Measurements from ENCODE around the gene ZFYVE19.

ZFYVE19 gene

DNA sequence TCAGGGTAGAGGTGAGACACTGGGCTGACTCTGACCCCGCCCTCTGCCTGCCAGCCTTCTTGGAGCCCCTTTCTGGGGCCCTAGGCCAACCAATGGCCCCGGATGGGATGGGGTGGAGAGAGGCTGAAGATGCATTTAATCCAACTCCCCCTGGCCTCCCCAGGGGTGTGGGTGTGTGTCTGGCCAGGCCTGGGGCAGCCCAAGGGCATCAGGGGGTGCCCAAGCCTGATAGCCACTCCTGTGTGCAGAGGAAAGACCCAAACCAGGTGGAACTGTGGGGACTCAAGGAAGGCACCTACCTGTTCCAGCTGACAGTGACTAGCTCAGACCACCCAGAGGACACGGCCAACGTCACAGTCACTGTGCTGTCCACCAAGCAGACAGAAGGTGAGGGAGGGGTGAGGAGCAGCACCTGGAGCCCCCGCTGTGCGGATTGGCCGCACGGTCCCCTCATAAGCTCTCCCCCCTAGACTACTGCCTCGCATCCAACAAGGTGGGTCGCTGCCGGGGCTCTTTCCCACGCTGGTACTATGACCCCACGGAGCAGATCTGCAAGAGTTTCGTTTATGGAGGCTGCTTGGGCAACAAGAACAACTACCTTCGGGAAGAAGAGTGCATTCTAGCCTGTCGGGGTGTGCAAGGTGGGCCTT lies 46.5 kb downstream of the ZFYVE19 start:
- DNase-seq: no peak
- no peaks in the 10 kb centered on the region for H3K4me1 ChIP-seq
- no peak overlapping the region for H3K4me3 ChIP-seq (ENCODE audit: low read depth, low read length)
- H3K36me3 ChIP-seq: no peaks in the 10 kb centered on the region
- TF ChIP-seq, protein P1, sequence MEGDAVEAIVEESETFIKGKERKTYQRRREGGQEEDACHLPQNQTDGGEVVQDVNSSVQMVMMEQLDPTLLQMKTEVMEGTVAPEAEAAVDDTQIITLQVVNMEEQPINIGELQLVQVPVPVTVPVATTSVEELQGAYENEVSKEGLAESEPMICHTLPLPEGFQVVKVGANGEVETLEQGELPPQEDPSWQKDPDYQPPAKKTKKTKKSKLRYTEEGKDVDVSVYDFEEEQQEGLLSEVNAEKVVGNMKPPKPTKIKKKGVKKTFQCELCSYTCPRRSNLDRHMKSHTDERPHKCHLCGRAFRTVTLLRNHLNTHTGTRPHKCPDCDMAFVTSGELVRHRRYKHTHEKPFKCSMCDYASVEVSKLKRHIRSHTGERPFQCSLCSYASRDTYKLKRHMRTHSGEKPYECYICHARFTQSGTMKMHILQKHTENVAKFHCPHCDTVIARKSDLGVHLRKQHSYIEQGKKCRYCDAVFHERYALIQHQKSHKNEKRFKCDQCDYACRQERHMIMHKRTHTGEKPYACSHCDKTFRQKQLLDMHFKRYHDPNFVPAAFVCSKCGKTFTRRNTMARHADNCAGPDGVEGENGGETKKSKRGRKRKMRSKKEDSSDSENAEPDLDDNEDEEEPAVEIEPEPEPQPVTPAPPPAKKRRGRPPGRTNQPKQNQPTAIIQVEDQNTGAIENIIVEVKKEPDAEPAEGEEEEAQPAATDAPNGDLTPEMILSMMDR (IDR thresholded peaks at IDR 0.05; ENCODE audit: low read depth, low read length): no peak
- H3K27me3 ChIP-seq: no peaks in the 10 kb centered on the region
- no peaks in the 10 kb centered on the region for H3K9me3 ChIP-seq

DNA sequence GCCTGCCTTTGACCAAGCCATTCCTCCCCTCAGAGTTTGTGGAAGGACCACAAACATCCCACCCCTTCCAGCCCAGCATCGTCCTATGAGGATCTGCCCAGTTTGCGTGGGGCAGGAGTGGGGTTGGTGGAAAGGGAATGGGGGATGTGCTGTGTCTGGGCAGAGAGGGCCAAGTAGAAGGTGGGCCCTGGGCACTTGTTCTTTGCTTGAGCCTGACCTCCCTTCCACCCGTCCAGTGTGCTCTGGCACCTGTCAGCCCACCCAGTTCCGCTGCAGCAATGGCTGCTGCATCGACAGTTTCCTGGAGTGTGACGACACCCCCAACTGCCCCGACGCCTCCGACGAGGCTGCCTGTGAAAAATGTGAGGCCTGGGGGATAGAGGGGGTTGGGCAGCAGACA lies 47.3 kb downstream of the ZFYVE19 start:
- Histone ChIP-seq H3K36me3 (no peaks in the 10 kb centered on the region), H3K4me1 (no peaks in the 10 kb centered on the region), H3K9me3 (no peaks in the 10 kb centered on the region), H3K4me3 (ENCODE audit: low read depth, low read length) (no peak overlapping the region), H3K27me3 (no peaks in the 10 kb centered on the region)
- TF ChIP-seq, protein P1 (IDR thresholded peaks at IDR 0.05; ENCODE audit: low read depth, low read length): no peak
- DNase-seq: no peak

DNA sequence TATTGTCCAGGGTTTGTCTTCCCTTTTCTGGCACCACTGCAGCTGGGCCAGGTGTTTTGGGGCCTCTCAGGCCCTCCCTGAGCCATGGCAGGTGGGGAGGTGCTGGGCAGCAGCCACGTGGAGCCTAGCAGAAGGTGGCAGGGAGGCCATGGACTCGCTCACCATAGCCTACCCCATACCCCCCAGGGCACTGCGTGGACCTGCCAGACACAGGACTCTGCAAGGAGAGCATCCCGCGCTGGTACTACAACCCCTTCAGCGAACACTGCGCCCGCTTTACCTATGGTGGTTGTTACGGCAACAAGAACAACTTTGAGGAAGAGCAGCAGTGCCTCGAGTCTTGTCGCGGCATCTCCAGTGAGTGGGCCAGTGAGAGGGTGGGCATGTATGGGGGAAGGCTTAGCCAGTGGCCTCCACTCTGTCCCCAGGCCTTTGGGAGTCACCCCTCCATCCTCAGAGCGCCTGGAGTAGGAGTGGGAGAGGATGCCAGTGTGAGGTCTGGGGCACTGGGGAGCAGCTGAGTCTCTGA lies 48.9 kb downstream of the ZFYVE19 start:
- TF ChIP-seq, protein P1 (IDR thresholded peaks at IDR 0.05; ENCODE audit: low read depth, low read length): no peak
- H3K9me3 ChIP-seq: no peaks in the 10 kb centered on the region
- no peak overlapping the region for H3K4me3 ChIP-seq (ENCODE audit: low read depth, low read length)
- H3K4me1 ChIP-seq: no peaks in the 10 kb centered on the region
- no peak for DNase-seq
- no peaks in the 10 kb centered on the region for H3K27me3 ChIP-seq
- H3K36me3 ChIP-seq: no peaks in the 10 kb centered on the region

DNA sequence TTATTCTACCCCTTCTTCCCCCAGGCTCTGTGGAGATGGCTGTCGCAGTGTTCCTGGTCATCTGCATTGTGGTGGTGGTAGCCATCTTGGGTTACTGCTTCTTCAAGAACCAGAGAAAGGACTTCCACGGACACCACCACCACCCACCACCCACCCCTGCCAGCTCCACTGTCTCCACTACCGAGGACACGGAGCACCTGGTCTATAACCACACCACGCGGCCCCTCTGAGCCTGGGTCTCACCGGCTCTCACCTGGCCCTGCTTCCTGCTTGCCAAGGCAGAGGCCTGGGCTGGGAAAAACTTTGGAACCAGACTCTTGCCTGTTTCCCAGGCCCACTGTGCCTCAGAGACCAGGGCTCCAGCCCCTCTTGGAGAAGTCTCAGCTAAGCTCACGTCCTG lies 49.9 kb downstream of the ZFYVE19 start:
- H3K9me3 ChIP-seq: no peaks in the 10 kb centered on the region
- no peaks in the 10 kb centered on the region for H3K4me1 ChIP-seq
- DNase-seq: no peak
- H3K36me3 ChIP-seq: no peaks in the 10 kb centered on the region
- H3K27me3 ChIP-seq: no peaks in the 10 kb centered on the region
- H3K4me3 ChIP-seq (ENCODE audit: low read depth, low read length): no peak overlapping the region
- TF ChIP-seq, protein P1 (IDR thresholded peaks at IDR 0.05; ENCODE audit: low read depth, low read length): no peak

DNA sequence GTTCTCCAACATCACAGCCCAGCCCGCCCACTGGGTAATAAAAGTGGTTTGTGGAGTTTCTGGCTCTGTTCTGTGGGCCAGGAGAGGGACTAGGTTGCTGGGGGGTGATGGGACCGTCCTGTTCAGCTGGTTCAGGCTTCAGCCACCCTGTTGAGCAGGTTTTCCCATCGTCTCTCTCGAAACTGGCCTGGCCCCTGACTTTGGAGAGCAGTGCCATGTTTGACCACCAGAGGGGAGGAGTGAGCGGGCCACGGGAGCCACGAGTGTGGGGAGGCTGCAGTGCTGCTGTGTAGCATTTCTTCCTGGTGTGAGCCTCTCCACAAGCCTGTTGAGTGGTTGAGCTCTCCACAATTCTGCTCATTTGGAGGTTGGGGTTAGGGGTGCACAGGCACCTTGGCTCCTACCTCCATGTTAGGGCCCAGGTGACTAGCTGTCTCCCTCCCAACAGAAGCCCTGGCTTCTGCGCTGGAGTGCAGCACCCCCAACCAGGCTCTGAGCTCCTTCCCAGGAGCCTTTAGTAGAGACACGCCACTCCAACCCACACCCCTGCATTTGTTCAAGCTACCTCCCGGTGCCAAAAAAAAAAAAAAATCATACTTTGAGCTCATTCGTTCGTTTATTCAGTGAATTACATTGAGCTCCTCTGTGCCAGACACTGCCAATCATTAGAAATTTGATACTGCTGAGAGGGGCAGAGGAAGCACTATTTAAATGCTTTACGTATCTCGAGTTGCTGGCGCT lies 50.9 kb downstream of the ZFYVE19 start:
- H3K9me3 ChIP-seq: no peaks in the 10 kb centered on the region
- H3K4me3 ChIP-seq (ENCODE audit: low read depth, low read length): no peak overlapping the region
- H3K36me3 ChIP-seq: no peaks in the 10 kb centered on the region
- TF ChIP-seq, protein P1 (IDR thresholded peaks at IDR 0.05; ENCODE audit: low read depth, low read length): peak; percentile 99
- DNase-seq: peak; percentile 85
- H3K4me1 ChIP-seq: no peaks in the 10 kb centered on the region
- no peaks in the 10 kb centered on the region for H3K27me3 ChIP-seq

DNA sequence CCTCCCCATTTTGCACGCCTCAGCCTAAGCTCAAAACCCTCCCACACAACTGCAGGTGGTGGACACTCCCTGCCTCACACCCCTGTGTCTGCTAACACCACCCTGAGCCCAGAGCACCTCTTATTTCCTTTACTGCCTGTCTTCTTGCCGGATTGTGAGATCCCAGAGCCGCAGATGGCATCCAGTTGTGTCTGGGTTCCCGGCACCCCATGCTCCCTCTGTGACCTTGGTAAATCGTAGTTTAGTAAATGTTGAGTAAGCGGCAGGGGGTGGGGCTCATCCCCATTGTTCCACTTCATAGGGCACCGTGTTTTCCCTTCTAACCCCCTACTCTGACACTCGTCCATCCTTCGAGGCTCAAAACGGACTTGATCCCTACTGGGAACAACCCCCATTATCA lies 51.8 kb downstream of the ZFYVE19 start:
- Histone ChIP-seq H3K9me3 (no peaks in the 10 kb centered on the region), H3K27me3 (no peaks in the 10 kb centered on the region), H3K36me3 (no peaks in the 10 kb centered on the region), H3K4me3 (ENCODE audit: low read depth, low read length) (no peak overlapping the region), H3K4me1 (no peaks in the 10 kb centered on the region)
- TF ChIP-seq, protein P1 (IDR thresholded peaks at IDR 0.05; ENCODE audit: low read depth, low read length): no peak
- DNase-seq: no peak
